Measurements from ENCODE around the gene TSPAN11.
A peak's percentile ranks its signal among the peaks of the same experiment; 100 is the strongest.

TSPAN11 gene, protein sequence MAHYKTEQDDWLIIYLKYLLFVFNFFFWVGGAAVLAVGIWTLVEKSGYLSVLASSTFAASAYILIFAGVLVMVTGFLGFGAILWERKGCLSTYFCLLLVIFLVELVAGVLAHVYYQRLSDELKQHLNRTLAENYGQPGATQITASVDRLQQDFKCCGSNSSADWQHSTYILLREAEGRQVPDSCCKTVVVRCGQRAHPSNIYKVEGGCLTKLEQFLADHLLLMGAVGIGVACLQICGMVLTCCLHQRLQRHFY

DNA sequence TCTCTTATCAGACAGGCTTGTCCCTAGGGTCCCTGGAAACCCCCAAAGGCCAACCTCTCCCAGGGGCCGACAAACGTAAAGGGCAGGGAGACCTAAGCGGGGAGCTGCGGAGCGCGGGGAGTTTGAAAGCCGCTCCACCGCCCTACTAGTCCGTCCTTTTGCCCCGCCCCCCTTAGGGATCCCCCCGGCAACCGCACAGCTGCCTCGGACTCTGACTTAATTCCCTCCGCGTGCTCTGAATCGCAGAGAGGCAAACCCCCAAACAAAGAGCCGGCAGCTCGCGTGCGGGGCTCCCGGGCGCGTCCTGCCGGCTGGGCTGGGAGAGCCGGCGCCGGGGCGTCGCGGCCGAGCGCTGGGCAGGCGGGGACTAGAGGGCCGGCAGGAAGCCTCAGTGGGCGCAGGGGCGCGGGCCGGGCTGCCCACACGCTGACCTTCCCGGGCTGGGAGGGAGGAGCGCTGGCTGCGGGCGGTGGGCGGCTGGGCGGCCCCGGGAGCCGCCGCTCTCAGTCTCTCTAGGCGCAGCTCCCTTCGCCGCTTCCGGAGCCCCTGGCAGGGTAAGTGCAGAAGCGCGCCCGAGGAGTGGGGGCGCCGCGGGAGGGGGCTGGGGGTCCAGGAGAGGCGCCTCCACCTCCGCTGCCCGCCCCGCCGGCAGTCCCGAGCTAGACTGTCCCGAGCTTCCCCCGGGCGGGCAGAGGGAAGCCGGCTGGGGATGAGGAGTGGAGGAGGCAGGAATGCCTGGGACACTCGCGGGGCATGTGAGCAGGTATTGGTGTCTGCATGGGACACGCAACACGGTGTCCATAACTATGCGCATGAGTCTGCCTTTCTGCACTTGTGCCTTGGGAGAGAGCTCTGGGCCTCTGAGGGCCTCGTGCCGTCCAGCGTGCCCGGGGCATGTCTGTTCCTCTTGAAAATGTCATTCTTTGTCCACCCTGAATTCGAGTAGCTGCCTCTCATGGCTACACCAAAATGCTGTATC, at the start of gene TSPAN11:
TSPAN11 (plus strand) TSS at position 506 of the 979 bp plus-strand sequence. CDS start 27,244 bp downstream, outside the sequence.
- ATAC-seq: peak; percentile 82
- TF ChIP-seq ZC3H10 (CRISPR knock-in tag; IDR thresholded peaks at IDR 0.05): no peak
- no peak for TF ChIP-seq ZFP30 (CRISPR knock-in tag; IDR thresholded peaks at IDR 0.05)
- TF ChIP-seq, protein P1, sequence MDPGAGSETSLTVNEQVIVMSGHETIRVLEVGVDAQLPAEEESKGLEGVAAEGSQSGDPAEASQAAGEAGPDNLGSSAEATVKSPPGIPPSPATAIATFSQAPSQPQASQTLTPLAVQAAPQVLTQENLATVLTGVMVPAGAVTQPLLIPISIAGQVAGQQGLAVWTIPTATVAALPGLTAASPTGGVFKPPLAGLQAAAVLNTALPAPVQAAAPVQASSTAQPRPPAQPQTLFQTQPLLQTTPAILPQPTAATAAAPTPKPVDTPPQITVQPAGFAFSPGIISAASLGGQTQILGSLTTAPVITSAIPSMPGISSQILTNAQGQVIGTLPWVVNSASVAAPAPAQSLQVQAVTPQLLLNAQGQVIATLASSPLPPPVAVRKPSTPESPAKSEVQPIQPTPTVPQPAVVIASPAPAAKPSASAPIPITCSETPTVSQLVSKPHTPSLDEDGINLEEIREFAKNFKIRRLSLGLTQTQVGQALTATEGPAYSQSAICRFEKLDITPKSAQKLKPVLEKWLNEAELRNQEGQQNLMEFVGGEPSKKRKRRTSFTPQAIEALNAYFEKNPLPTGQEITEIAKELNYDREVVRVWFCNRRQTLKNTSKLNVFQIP (CRISPR knock-in tag; IDR thresholded peaks at IDR 0.05; ENCODE audit: borderline replicate concordance, low read depth): no peak
- TF ChIP-seq RARB (CRISPR knock-in tag; IDR thresholded peaks at IDR 0.05): no peak
- no peak for TF ChIP-seq ISL1 (CRISPR knock-in tag; IDR thresholded peaks at IDR 0.05)
- TF ChIP-seq, protein P2, sequence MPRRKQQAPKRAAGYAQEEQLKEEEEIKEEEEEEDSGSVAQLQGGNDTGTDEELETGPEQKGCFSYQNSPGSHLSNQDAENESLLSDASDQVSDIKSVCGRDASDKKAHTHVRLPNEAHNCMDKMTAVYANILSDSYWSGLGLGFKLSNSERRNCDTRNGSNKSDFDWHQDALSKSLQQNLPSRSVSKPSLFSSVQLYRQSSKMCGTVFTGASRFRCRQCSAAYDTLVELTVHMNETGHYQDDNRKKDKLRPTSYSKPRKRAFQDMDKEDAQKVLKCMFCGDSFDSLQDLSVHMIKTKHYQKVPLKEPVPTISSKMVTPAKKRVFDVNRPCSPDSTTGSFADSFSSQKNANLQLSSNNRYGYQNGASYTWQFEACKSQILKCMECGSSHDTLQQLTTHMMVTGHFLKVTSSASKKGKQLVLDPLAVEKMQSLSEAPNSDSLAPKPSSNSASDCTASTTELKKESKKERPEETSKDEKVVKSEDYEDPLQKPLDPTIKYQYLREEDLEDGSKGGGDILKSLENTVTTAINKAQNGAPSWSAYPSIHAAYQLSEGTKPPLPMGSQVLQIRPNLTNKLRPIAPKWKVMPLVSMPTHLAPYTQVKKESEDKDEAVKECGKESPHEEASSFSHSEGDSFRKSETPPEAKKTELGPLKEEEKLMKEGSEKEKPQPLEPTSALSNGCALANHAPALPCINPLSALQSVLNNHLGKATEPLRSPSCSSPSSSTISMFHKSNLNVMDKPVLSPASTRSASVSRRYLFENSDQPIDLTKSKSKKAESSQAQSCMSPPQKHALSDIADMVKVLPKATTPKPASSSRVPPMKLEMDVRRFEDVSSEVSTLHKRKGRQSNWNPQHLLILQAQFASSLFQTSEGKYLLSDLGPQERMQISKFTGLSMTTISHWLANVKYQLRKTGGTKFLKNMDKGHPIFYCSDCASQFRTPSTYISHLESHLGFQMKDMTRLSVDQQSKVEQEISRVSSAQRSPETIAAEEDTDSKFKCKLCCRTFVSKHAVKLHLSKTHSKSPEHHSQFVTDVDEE (CRISPR knock-in tag; IDR thresholded peaks at IDR 0.05): no peak

DNA sequence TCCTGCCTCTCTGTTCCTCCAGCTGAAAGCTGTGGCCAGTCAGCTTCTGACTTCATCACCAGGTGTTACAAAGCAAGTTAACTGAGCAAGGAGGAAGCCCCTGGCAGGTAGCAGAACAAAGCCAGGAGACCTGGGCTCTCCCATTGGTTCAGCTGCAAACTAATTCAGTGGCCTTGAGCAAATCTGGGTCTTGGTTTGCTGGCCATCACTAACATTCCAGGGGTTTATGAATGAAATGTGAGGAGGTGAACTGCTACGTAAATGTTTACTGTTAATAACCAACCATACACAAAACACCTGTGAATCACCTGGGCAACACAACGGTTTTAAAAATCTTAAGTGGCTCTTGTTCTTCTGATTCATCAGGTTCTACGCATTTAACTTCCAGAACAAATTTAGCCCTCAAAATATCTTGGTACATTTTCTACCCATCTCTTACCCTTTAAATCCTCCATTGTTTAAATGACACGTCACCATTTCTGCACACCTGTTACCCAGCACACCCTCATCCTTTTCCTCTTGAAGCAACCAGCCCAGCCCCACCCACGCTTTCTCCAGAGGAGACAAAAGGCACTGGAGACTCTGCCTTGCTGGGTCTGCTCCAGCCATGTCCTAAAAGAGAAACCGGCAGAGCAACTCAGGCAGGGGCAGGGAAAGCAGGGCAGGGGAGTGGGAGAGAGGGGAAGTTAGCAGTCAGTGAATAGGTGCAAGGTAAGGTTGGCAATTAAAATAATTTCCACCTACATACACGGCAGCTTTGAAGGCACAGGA, 49.3 kb upstream of the TSPAN11 start:
- TF ChIP-seq OSR1 (CRISPR knock-in tag; IDR thresholded peaks at IDR 0.05) (no peak), GLIS3 (CRISPR knock-in tag; IDR thresholded peaks at IDR 0.05) (no peak), ZFP3 (CRISPR knock-in tag; IDR thresholded peaks at IDR 0.05) (no peak)
- no peak for ATAC-seq

DNA sequence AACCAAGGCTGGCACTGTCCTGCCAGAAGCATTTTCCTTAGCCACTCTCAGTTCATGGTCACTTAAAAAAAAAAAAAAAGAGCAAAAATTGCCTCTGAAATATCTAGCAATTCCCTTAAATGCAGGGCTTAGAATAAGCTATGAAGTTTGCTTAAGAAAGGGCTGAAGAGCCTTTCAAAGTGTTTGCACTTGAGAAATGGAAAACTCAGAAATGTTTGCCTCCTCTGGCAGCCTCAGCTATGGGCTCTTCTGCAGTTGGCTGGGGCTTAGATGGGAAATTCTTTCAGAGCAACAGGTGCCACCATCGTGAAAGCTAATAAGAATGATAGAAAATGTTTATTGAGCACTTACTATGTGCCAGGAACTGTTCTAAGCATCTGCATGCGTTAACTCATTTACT, 48.5 kb upstream of the TSPAN11 start:
- TF ChIP-seq, protein P3, sequence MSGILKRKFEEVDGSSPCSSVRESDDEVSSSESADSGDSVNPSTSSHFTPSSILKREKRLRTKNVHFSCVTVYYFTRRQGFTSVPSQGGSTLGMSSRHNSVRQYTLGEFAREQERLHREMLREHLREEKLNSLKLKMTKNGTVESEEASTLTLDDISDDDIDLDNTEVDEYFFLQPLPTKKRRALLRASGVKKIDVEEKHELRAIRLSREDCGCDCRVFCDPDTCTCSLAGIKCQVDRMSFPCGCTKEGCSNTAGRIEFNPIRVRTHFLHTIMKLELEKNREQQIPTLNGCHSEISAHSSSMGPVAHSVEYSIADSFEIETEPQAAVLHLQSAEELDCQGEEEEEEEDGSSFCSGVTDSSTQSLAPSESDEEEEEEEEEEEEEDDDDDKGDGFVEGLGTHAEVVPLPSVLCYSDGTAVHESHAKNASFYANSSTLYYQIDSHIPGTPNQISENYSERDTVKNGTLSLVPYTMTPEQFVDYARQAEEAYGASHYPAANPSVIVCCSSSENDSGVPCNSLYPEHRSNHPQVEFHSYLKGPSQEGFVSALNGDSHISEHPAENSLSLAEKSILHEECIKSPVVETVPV (CRISPR knock-in tag; IDR thresholded peaks at IDR 0.05): no peak
- TF ChIP-seq, protein P1 (CRISPR knock-in tag; IDR thresholded peaks at IDR 0.05; ENCODE audit: borderline replicate concordance, low read depth): no peak
- TF ChIP-seq GLIS3 (CRISPR knock-in tag; IDR thresholded peaks at IDR 0.05): no peak
- no peak for TF ChIP-seq ZFP30 (CRISPR knock-in tag; IDR thresholded peaks at IDR 0.05)
- no peak for TF ChIP-seq ZFP3 (CRISPR knock-in tag; IDR thresholded peaks at IDR 0.05)
- TF ChIP-seq TOX (CRISPR knock-in tag; IDR thresholded peaks at IDR 0.05; ENCODE audit: borderline replicate concordance): no peak
- no peak for TF ChIP-seq ARNTL (CRISPR knock-in tag; IDR thresholded peaks at IDR 0.05; ENCODE audit: borderline replicate concordance, low read depth)
- TF ChIP-seq, protein P4, sequence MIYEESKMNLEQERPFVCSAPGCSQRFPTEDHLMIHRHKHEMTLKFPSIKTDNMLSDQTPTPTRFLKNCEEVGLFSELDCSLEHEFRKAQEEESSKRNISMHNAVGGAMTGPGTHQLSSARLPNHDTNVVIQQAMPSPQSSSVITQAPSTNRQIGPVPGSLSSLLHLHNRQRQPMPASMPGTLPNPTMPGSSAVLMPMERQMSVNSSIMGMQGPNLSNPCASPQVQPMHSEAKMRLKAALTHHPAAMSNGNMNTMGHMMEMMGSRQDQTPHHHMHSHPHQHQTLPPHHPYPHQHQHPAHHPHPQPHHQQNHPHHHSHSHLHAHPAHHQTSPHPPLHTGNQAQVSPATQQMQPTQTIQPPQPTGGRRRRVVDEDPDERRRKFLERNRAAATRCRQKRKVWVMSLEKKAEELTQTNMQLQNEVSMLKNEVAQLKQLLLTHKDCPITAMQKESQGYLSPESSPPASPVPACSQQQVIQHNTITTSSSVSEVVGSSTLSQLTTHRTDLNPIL (CRISPR knock-in tag; IDR thresholded peaks at IDR 0.05; ENCODE audit: low read depth): no peak
- no peak for TF ChIP-seq ZNF70 (CRISPR knock-in tag; IDR thresholded peaks at IDR 0.05)
- TF ChIP-seq SNAI2 (CRISPR knock-in tag; IDR thresholded peaks at IDR 0.05): no peak
- no peak for TF ChIP-seq CSDC2 (CRISPR knock-in tag; IDR thresholded peaks at IDR 0.05)
- no peak for TF ChIP-seq RARB (CRISPR knock-in tag; IDR thresholded peaks at IDR 0.05)
- TF ChIP-seq BACH2 (CRISPR knock-in tag; IDR thresholded peaks at IDR 0.05; ENCODE audit: borderline replicate concordance): no peak
- no peak for TF ChIP-seq OSR1 (CRISPR knock-in tag; IDR thresholded peaks at IDR 0.05)
- TF ChIP-seq TCF4 (CRISPR knock-in tag; IDR thresholded peaks at IDR 0.05; ENCODE audit: borderline replicate concordance): no peak
- TF ChIP-seq ISL1 (CRISPR knock-in tag; IDR thresholded peaks at IDR 0.05): no peak
- no peak for TF ChIP-seq ZNF565 (CRISPR knock-in tag; conservative IDR thresholded peaks at IDR 0.05; ENCODE audit: low read depth)
- TF ChIP-seq, protein P2 (CRISPR knock-in tag; IDR thresholded peaks at IDR 0.05): no peak
- TF ChIP-seq ZNF8 (CRISPR knock-in tag; IDR thresholded peaks at IDR 0.05): no peak
- no peak for TF ChIP-seq ZC3H10 (CRISPR knock-in tag; IDR thresholded peaks at IDR 0.05)
- ATAC-seq: no peak

Measured in SK-N-SH treated with all-trans-retinoic acid at 6 μM for 48 hours (cell line).